ENCODE results near the gene FAM83B.

- TF ChIP-seq CTCF (tag by site-specific recombination; IDR thresholded peaks at IDR 0.05) (no peak), RBAK (tag by site-specific recombination; IDR thresholded peaks at IDR 0.05) (no peak), ZNF24 (tag by site-specific recombination; IDR thresholded peaks at IDR 0.05) (no peak), ZNF133 (tag by site-specific recombination; IDR thresholded peaks at IDR 0.05) (no peak), ZNF350 (tag by site-specific recombination; IDR thresholded peaks at IDR 0.05) (no peak), ZNF18 (tag by site-specific recombination; IDR thresholded peaks at IDR 0.05) (no peak), ZNF324 (tag by site-specific recombination; IDR thresholded peaks at IDR 0.05) (no peak), SCRT2 (tag by site-specific recombination; IDR thresholded peaks at IDR 0.05) (no peak), ZBTB26 (tag by site-specific recombination; optimal IDR thresholded peaks at IDR 0.05) (no peak)
Observed at GRCh38 chr6:54987633-54988290, 141.2 kb downstream of the FAM83B start.

Measured in HEK293 (cell line).